ENCODE measurements around the gene CLSTN1.
"Not testable (repeated sequence)": the region's sequence is repeated elsewhere in the genome, so short reads cannot be mapped to it uniquely, and the experiment has no call there.

The CLSTN1 gene

GRCh38 chr1:9792156-9793042 is 31.4 kb downstream of the CLSTN1 start:
- DNase-seq (ENCODE audit: low read depth), result peak; percentile 35
- Histone ChIP-seq H3K4me1 (ENCODE audit: control insufficient read depth, insufficient read depth, low read length) (no peaks in the 10 kb centered on the region), H3K9me3 (ENCODE audit: control insufficient read depth, low read length) (no peaks in the 10 kb centered on the region), H3K9ac (ENCODE audit: low read length) (no peak overlapping the region), H3K36me3 (ENCODE audit: control insufficient read depth, insufficient read depth, low read length, severe bottlenecking) (no peaks in the 10 kb centered on the region), H3K27me3 (replicated peaks; ENCODE audit: control insufficient read depth, insufficient read depth, low read length) (no peaks in the 10 kb centered on the region), H3K4me3 (ENCODE audit: low read length) (no peak overlapping the region)

GRCh38 chr1:9789700-9790099 is 34.1 kb downstream of the CLSTN1 start:
- not testable (repeated sequence) for H3K36me3 ChIP-seq (ENCODE audit: control insufficient read depth, insufficient read depth, low read length, severe bottlenecking); H3K4me3 ChIP-seq (ENCODE audit: low read length); H3K9me3 ChIP-seq (ENCODE audit: control insufficient read depth, low read length); H3K9ac ChIP-seq (ENCODE audit: low read length); DNase-seq (ENCODE audit: low read depth); H3K27me3 ChIP-seq (replicated peaks; ENCODE audit: control insufficient read depth, insufficient read depth, low read length); H3K4me1 ChIP-seq (ENCODE audit: control insufficient read depth, insufficient read depth, low read length)

GRCh38 chr1:9787702-9788101 is 36.1 kb downstream of the CLSTN1 start:
- no peaks in the 10 kb centered on the region for H3K4me1 ChIP-seq (ENCODE audit: control insufficient read depth, insufficient read depth, low read length)
- H3K27me3 ChIP-seq (replicated peaks; ENCODE audit: control insufficient read depth, insufficient read depth, low read length), result no peaks in the 10 kb centered on the region
- no peaks in the 10 kb centered on the region for H3K36me3 ChIP-seq (ENCODE audit: control insufficient read depth, insufficient read depth, low read length, severe bottlenecking)

GRCh38 chr1:9785406-9785805 is 38.4 kb downstream of the CLSTN1 start:
- H3K4me3 ChIP-seq (ENCODE audit: low read length), result no peak overlapping the region
- H3K27me3 ChIP-seq (replicated peaks; ENCODE audit: control insufficient read depth, insufficient read depth, low read length), result no peaks in the 10 kb centered on the region
- H3K9me3 ChIP-seq (ENCODE audit: control insufficient read depth, low read length), result no peaks in the 10 kb centered on the region
- no peak for DNase-seq (ENCODE audit: low read depth)
- no peak overlapping the region for H3K9ac ChIP-seq (ENCODE audit: low read length)
- H3K36me3 ChIP-seq (ENCODE audit: control insufficient read depth, insufficient read depth, low read length, severe bottlenecking), result no peaks in the 10 kb centered on the region
- no peaks in the 10 kb centered on the region for H3K4me1 ChIP-seq (ENCODE audit: control insufficient read depth, insufficient read depth, low read length)

More at GRCh38 chr1:9787702-9788101, 36.1 kb downstream of the CLSTN1 start:
- Histone ChIP-seq H3K9me3 (ENCODE audit: control insufficient read depth, low read length) (no peaks in the 10 kb centered on the region), H3K4me3 (ENCODE audit: low read length) (no peak overlapping the region), H3K9ac (ENCODE audit: low read length) (no peak overlapping the region)
- no peak for DNase-seq (ENCODE audit: low read depth)

- no peak overlapping the region for H3K9ac ChIP-seq (ENCODE audit: low read length)
- H3K4me3 ChIP-seq (ENCODE audit: low read length), result no peak overlapping the region
- no peaks in the 10 kb centered on the region for H3K36me3 ChIP-seq (ENCODE audit: control insufficient read depth, insufficient read depth, low read length, severe bottlenecking)
- H3K27me3 ChIP-seq (replicated peaks; ENCODE audit: control insufficient read depth, insufficient read depth, low read length), result no peaks in the 10 kb centered on the region
- no peaks in the 10 kb centered on the region for H3K9me3 ChIP-seq (ENCODE audit: control insufficient read depth, low read length)
- no peaks in the 10 kb centered on the region for H3K4me1 ChIP-seq (ENCODE audit: control insufficient read depth, insufficient read depth, low read length)
- DNase-seq (ENCODE audit: low read depth), result peak; percentile 61
Observed at GRCh38 chr1:9784508-9785133, 39.1 kb downstream of the CLSTN1 start.

- no peaks in the 10 kb centered on the region for H3K27me3 ChIP-seq (replicated peaks; ENCODE audit: control insufficient read depth, insufficient read depth, low read length)
- no peaks in the 10 kb centered on the region for H3K4me1 ChIP-seq (ENCODE audit: control insufficient read depth, insufficient read depth, low read length)
- H3K4me3 ChIP-seq (ENCODE audit: low read length), result no peak overlapping the region
- H3K36me3 ChIP-seq (ENCODE audit: control insufficient read depth, insufficient read depth, low read length, severe bottlenecking), result no peaks in the 10 kb centered on the region
- DNase-seq (ENCODE audit: low read depth), result no peak
- no peak overlapping the region for H3K9ac ChIP-seq (ENCODE audit: low read length)
- no peaks in the 10 kb centered on the region for H3K9me3 ChIP-seq (ENCODE audit: control insufficient read depth, low read length)
Observed at GRCh38 chr1:9782897-9783296, 40.9 kb downstream of the CLSTN1 start.

GRCh38 chr1:9782116-9782751 is 41.5 kb downstream of the CLSTN1 start:
- no peak overlapping the region for H3K9ac ChIP-seq (ENCODE audit: low read length)
- no peaks in the 10 kb centered on the region for H3K36me3 ChIP-seq (ENCODE audit: control insufficient read depth, insufficient read depth, low read length, severe bottlenecking)
- no peak for DNase-seq (ENCODE audit: low read depth)
- no peaks in the 10 kb centered on the region for H3K9me3 ChIP-seq (ENCODE audit: control insufficient read depth, low read length)
- H3K4me3 ChIP-seq (ENCODE audit: low read length), result no peak overlapping the region
- H3K27me3 ChIP-seq (replicated peaks; ENCODE audit: control insufficient read depth, insufficient read depth, low read length), result no peaks in the 10 kb centered on the region
- no peaks in the 10 kb centered on the region for H3K4me1 ChIP-seq (ENCODE audit: control insufficient read depth, insufficient read depth, low read length)

- Histone ChIP-seq H3K27me3 (replicated peaks; ENCODE audit: control insufficient read depth, insufficient read depth, low read length) (no peaks in the 10 kb centered on the region), H3K9me3 (ENCODE audit: control insufficient read depth, low read length) (no peaks in the 10 kb centered on the region), H3K4me3 (ENCODE audit: low read length) (no peak overlapping the region), H3K4me1 (ENCODE audit: control insufficient read depth, insufficient read depth, low read length) (peaks cover 3% of the 10 kb centered on the region), H3K9ac (ENCODE audit: low read length) (no peak overlapping the region), H3K36me3 (ENCODE audit: control insufficient read depth, insufficient read depth, low read length, severe bottlenecking) (no peaks in the 10 kb centered on the region)
- no peak for DNase-seq (ENCODE audit: low read depth)
Observed at GRCh38 chr1:9780554-9781110, 43.1 kb downstream of the CLSTN1 start.

GRCh38 chr1:9778905-9779304 is 44.9 kb downstream of the CLSTN1 start:
- no peaks in the 10 kb centered on the region for H3K27me3 ChIP-seq (replicated peaks; ENCODE audit: control insufficient read depth, insufficient read depth, low read length)
- H3K36me3 ChIP-seq (ENCODE audit: control insufficient read depth, insufficient read depth, low read length, severe bottlenecking), result no peaks in the 10 kb centered on the region
- peaks cover 3% of the 10 kb centered on the region for H3K4me1 ChIP-seq (ENCODE audit: control insufficient read depth, insufficient read depth, low read length)
- H3K9me3 ChIP-seq (ENCODE audit: control insufficient read depth, low read length), result no peaks in the 10 kb centered on the region
- no peak for DNase-seq (ENCODE audit: low read depth)
- H3K4me3 ChIP-seq (ENCODE audit: low read length), result no peak overlapping the region
- no peak overlapping the region for H3K9ac ChIP-seq (ENCODE audit: low read length)

- Histone ChIP-seq H3K36me3 (ENCODE audit: control insufficient read depth, insufficient read depth, low read length, severe bottlenecking) (no peaks in the 10 kb centered on the region), H3K27me3 (replicated peaks; ENCODE audit: control insufficient read depth, insufficient read depth, low read length) (no peaks in the 10 kb centered on the region), H3K4me3 (ENCODE audit: low read length) (no peak overlapping the region), H3K9me3 (ENCODE audit: control insufficient read depth, low read length) (no peaks in the 10 kb centered on the region), H3K9ac (ENCODE audit: low read length) (no peak overlapping the region), H3K4me1 (ENCODE audit: control insufficient read depth, insufficient read depth, low read length) (peaks cover 3% of the 10 kb centered on the region)
- DNase-seq (ENCODE audit: low read depth), result no peak
Observed at GRCh38 chr1:9776685-9777084, 47.1 kb downstream of the CLSTN1 start.

Measured in adipocyte (in vitro differentiated cells).